CD14-positive monocyte (primary cell): Measurements from ENCODE around the gene TAS1R3. TPM values are rescaled to one million over a fixed set of nuclear protein-coding genes. Genes with fewer than 3 reads are reported as not detected.

Experiments
- DNase-seq, 3 donors: peaks; one replicate each; pipeline ENCODE4 v3.0.0-alpha.2; 2011 to 2022
- H2AFZ ChIP-seq: 2 replicates; pipeline ENCODE4 v1.6.0; 2012; ENCODE audit warnings: mild to moderate bottlenecking, low read depth, low read length, inconsistent platforms; ENCODE audit not compliant: insufficient read depth, poor library complexity, severe bottlenecking
- H3K27ac ChIP-seq, 2 donors: 1 replicate in 1 of 2; 2 replicates in 1 of 2; pipeline ENCODE4 v1.5.1; 2012 to 2013; ENCODE audit warnings: low read length in 2 of 2, control low read depth in 1 of 2, inconsistent platforms in 1 of 2, low read depth in 1 of 2, mild to moderate bottlenecking in 1 of 2
- H3K27me3 ChIP-seq, 2 donors: one replicate each; pipeline versions ENCODE4 v1.6.0 to v1.6.1; 2011 to 2013; ENCODE audit warnings: low read length in 2 of 2; ENCODE audit not compliant: control insufficient read depth in 2 of 2, insufficient read depth in 2 of 2
- H3K36me3 ChIP-seq, 2 donors: replicated peaks in 1 of 2; 1 replicate in 1 of 2; 2 replicates in 1 of 2; pipeline versions ENCODE4 v1.5.1 to v1.6.1; 2012 to 2013; ENCODE audit warnings: low read length in 2 of 2, control low read depth in 1 of 2, inconsistent platforms in 1 of 2, mild to moderate bottlenecking in 1 of 2; ENCODE audit not compliant: insufficient read depth in 2 of 2, control insufficient read depth in 1 of 2
- H3K4me1 ChIP-seq, 2 donors: 1 replicate in 1 of 2; 2 replicates in 1 of 2; pipeline versions ENCODE4 v1.5.1 to v1.6.1; 2012 to 2013; ENCODE audit warnings: low read length in 2 of 2, control low read depth in 1 of 2, inconsistent platforms in 1 of 2, mild to moderate bottlenecking in 1 of 2, moderate library complexity in 1 of 2; ENCODE audit not compliant: insufficient read depth in 2 of 2, control insufficient read depth in 1 of 2
- H3K4me2 ChIP-seq: replicated peaks from 2 replicates; pipeline ENCODE3; 2012; ENCODE audit warnings: low read length, moderate library complexity, mild to moderate bottlenecking; ENCODE audit not compliant: poor library complexity, severe bottlenecking; ENCODE audit errors: extremely low read depth
- H3K4me3 ChIP-seq, 3 experiments: fragments of 200-600 bp in 1 of 3; sonication (generic) in 1 of 3; replicated peaks in 1 of 3; 1 replicate in 2 of 3; 2 replicates in 1 of 3; pipeline ENCODE4 v1.5.1; 2011 to 2013; ENCODE audit warnings: low read length in 3 of 3, mild to moderate bottlenecking in 3 of 3, control low read depth in 2 of 3, low read depth in 2 of 3, inconsistent platforms in 1 of 3, moderate library complexity in 1 of 3
- H3K79me2 ChIP-seq: 2 replicates; pipeline ENCODE4 v1.6.0; 2012; ENCODE audit warnings: mild to moderate bottlenecking, control low read depth, inconsistent platforms, low read length, moderate library complexity; ENCODE audit not compliant: insufficient read depth
- H3K9ac ChIP-seq: 2 replicates; pipeline ENCODE4 v1.6.0; 2017; ENCODE audit warnings: low read length, mild to moderate bottlenecking; ENCODE audit not compliant: insufficient read depth, poor library complexity, severe bottlenecking
- H3K9me3 ChIP-seq, 2 donors: replicated peaks in 1 of 2; 1 replicate in 1 of 2; 2 replicates in 1 of 2; pipeline versions ENCODE4 v1.5.1 to v1.6.1; 2012 to 2013; ENCODE audit warnings: low read length in 2 of 2, control low read depth in 1 of 2; ENCODE audit not compliant: control insufficient read depth in 1 of 2, insufficient read depth in 1 of 2
- H4K20me1 ChIP-seq: 2 replicates; pipeline ENCODE4 v1.6.0; 2012; ENCODE audit warnings: mild to moderate bottlenecking, low read length, control low read depth, moderate library complexity; ENCODE audit not compliant: insufficient read depth
- H3K27ac Mint-ChIP-seq, 7 donors: one replicate each; pipeline ENCODE4 v1.8.0; 2020; ENCODE audit warnings: mild to moderate bottlenecking in 7 of 7, mixed read lengths in 7 of 7, moderate library complexity in 6 of 7, inconsistent platforms in 2 of 7
- H3K27me3 Mint-ChIP-seq, 3 donors: one replicate each; pipeline ENCODE4 v1.8.0; 2021 to 2022; ENCODE audit warnings: low read depth in 3 of 3, mild to moderate bottlenecking in 3 of 3, mixed read lengths in 3 of 3, moderate library complexity in 3 of 3, inconsistent platforms in 1 of 3
- H3K36me3 Mint-ChIP-seq, 2 donors: one replicate each; pipeline ENCODE4 v1.8.0; 2020; ENCODE audit warnings: mixed read lengths in 2 of 2, inconsistent platforms in 1 of 2, mild to moderate bottlenecking in 1 of 2
- H3K4me1 Mint-ChIP-seq: one replicate; pipeline ENCODE4 v1.8.0; 2020; ENCODE audit warnings: mild to moderate bottlenecking, mixed read lengths
- H3K4me3 Mint-ChIP-seq, 2 donors: one replicate each; pipeline ENCODE4 v1.8.0; 2020; ENCODE audit warnings: mild to moderate bottlenecking in 2 of 2, mixed read lengths in 2 of 2, moderate library complexity in 1 of 2
- H3K9me3 Mint-ChIP-seq, 7 donors: one replicate each; pipeline ENCODE4 v1.8.0; 2020 to 2022; ENCODE audit warnings: mixed read lengths in 7 of 7, mild to moderate bottlenecking in 6 of 7, moderate library complexity in 6 of 7, inconsistent platforms in 2 of 7
- CTCF ChIP-seq: fragments of 200-600 bp; IDR thresholded peaks from one replicate; pipeline ENCODE4 v1.8.0; 2022; ENCODE audit warnings: antibody characterized with exemption, mild to moderate bottlenecking
- WGBS: methylation state at CpG from one replicate; pipeline ENCODE4 v1.1.5; 2013; ENCODE audit warnings: missing lambda C conversion rate; ENCODE audit not compliant: insufficient coverage; 5-methylcytosine and 5-hydroxymethylcytosine counted together
- intact Hi-C, 2 donors: fragments of 100-400 bp; cut with micrococcal nuclease; formaldehyde crosslinking; loops; one replicate each; pipeline versions ENCODE4 v1.15.0 to v1.15.1; 2023
- polyA plus RNA-seq, 3 donors: library from polyadenylated mRNA; depleted of rRNA in 1 of 3; unstranded in 2 of 3; stranded (reverse) in 1 of 3; fragments of 300-500 nt in 2 of 3; fragments of >200 nt in 1 of 3; fragmentation: Illumina TruSeq in 2 of 3; gene quantifications; 1 replicate in 2 of 3; 2 replicates in 1 of 3; pipeline ENCODE4 v1.2.3, GENCODE V29; 2012 to 2021

TAS1R3 gene
- polyA plus RNA-seq, 3 donors, result 0.45 TPM; not detected in 2

DNA sequence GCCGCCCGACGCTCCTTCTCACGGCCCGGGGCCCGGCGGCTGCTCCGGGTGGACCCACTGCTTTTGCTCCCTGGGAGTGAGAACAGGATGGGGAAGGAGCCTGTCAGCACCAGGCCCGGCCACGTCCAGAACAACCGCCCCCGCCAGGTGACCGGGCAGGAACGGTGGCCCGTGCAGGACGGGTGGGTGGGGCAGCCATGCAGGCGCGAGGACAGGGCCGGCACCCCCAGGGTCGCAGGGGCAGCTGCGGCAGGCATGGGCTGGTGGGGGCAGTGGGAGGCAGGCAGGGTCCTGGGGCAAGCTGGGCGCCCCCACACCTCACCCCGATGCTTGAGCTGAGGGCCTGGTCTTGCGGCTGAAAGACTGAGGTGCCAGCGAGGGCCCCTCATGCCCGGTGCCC lies 5.4 kb downstream of the TAS1R3 start:
- Histone ChIP-seq H3K9ac (no peak overlapping the region), H3K27ac (no peak overlapping the region), H3K9me3 (no peaks in the 10 kb centered on the region), H3K79me2 (no peaks in the 10 kb centered on the region), H4K20me1 (no peaks in the 10 kb centered on the region), H3K4me3 (no peak overlapping the region), H3K27me3 (no peaks in the 10 kb centered on the region), H3K4me1 (no peaks in the 10 kb centered on the region), H2AFZ (no peak overlapping the region), H3K36me3 (peaks cover 9 to 26% of the 10 kb centered on the region in 2 donors), H3K4me2 (no peak overlapping the region)
- Mint-ChIP-seq H3K27ac (no peak overlapping the region), H3K36me3 (peaks cover 21 to 40% of the 10 kb centered on the region in 2 donors), H3K27me3 (peaks cover 0 to 6% (median 0%) of the 10 kb centered on the region in 3 donors), H3K9me3 (peaks cover 0 to 1% (median 0%) of the 10 kb centered on the region in 7 donors), H3K4me3 (no peak overlapping the region), H3K4me1 (no peaks in the 10 kb centered on the region)
- no peak for TF ChIP-seq CTCF
- no peak for DNase-seq
- intact Hi-C loops, result no loop called here
- WGBS, result 96% methylated on average over 23 of the region's 26 CpGs

DNA sequence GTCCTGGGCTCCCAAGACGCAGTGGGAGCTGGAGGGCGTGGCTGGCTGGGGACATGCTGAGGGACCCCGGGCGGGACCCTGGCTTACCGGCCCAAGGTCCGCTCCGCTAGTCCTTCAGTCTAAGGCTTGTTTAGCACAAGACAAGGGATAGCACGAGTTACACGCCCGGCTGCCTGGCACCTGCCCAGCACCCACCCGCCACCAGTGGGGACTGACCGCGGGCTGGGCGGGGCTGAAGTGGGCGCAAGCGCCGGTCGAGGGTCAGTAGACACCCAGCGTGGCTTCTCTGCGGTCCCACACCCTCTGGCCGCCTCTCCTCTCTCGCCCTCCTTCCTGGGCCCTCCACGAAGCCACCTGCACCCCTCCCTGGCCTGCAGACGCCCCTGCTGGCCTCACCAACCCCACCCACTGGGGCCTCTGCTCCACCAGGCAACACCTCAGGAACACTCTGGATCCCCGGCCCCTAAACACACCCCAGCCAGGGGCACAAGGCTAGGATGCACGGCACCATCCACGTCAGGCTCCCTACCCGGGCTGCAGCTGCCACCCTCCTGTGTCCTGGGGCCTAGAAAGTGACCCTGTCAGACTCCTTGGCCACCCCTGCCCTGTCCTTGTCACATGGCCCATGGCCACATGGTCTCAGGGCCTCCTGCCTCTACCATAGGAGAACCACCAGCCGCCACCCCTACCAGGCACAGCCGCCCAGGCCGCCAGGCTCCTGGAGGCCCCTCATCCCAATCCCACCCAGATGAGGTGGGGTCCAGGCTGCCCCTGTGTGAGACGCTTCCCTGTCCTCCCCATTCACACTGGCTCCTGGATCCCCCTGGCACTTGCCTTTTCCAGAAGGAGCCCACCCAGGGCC lies 6.1 kb downstream of the TAS1R3 start:
- TF ChIP-seq CTCF, result no peak
- no peak overlapping the region for H3K27ac ChIP-seq
- H3K4me3 ChIP-seq, result no peak overlapping the region
- no peak overlapping the region for H2AFZ ChIP-seq
- Mint-ChIP-seq H3K9me3 (peaks cover 0 to 1% (median 0%) of the 10 kb centered on the region in 7 donors), H3K4me3 (no peak overlapping the region), H3K4me1 (no peaks in the 10 kb centered on the region), H3K27ac (peak overlapping the region in 1 of 7 donors; percentile 80), H3K27me3 (peaks cover 0 to 6% (median 0%) of the 10 kb centered on the region in 3 donors), H3K36me3 (peaks cover 21 to 44% of the 10 kb centered on the region in 2 donors)
- H3K4me1 ChIP-seq, result no peaks in the 10 kb centered on the region
- intact Hi-C loops, result no loop called here
- no peak for DNase-seq
- H4K20me1 ChIP-seq, result peaks cover 4% of the 10 kb centered on the region
- H3K9me3 ChIP-seq, result no peaks in the 10 kb centered on the region
- H3K79me2 ChIP-seq, result no peaks in the 10 kb centered on the region
- peaks cover 9 to 29% of the 10 kb centered on the region in 2 donors for H3K36me3 ChIP-seq
- no peak overlapping the region for H3K9ac ChIP-seq
- WGBS, result 95% methylated on average over 31 of the region's 32 CpGs
- H3K4me2 ChIP-seq, result no peak overlapping the region
- H3K27me3 ChIP-seq, result no peaks in the 10 kb centered on the region
